Uterus (tissue), 2 donors: Measurements from ENCODE around the gene NRXN3.

Experiments
- CTCF ChIP-seq, 4 experiments: fragments of 200-600 bp in 2 of 4; fragments of 450-650 bp in 2 of 4; sonication (generic) in 2 of 4; IDR thresholded peaks; one replicate each; pipeline ENCODE4 v1.5.1; 2016 to 2019; ENCODE audit warnings: antibody characterized with exemption in 4 of 4, mild to moderate bottlenecking in 2 of 4, moderate library complexity in 1 of 4
- POLR2A ChIP-seq, 2 donors: fragments of 450-650 bp; IDR thresholded peaks; one replicate each; pipeline ENCODE4 v1.6.1; 2016; ENCODE audit warnings: antibody characterized with exemption in 2 of 2, mild to moderate bottlenecking in 1 of 2, moderate library complexity in 1 of 2

DNA sequence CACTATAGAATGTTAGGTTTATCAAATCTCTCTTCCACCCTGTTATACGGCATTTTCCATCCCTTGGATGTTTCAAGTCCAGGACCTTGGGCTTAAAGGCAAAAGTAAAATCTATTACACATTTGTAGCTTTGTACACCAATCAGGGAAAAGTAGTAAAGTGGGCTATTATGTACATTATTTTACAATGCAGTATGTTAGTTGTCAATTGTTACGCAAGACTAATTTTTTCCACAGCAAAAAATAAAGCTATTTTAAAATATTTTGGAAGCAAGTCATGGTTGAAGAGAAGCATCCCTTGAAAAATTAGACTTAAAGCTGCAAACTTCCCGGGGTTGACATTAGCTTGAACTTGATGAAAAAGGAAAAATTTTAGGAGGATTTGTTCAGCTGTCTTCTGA is 1564.9 kb downstream of the NRXN3 start:
- no peak for TF ChIP-seq CTCF (IDR thresholded peaks at IDR 0.05)
- TF ChIP-seq POLR2A (IDR thresholded peaks at IDR 0.05), result no peak
